Measurements from ENCODE around the gene C19orf44.
"Not testable (repeated sequence)": the region's sequence is repeated elsewhere in the genome, so short reads cannot be mapped to it uniquely, and the experiment has no call there.

The C19orf44 gene

GRCh38 chr19:16495982-16496612, at the start of gene C19orf44, which contains the start of gene CALR3:
C19orf44 (plus strand) TSS chr19:16496394; CDS start chr19:16500793, 4,399 bp downstream.
CALR3 (minus strand) TSS chr19:16496167; CDS start chr19:16496129, 38 bp downstream.
- peak; percentile 92 to 95 for DNase-seq (ENCODE audit: low read depth in 2 of 2)

- no peak for DNase-seq (ENCODE audit: low read depth in 2 of 2)
Observed at GRCh38 chr19:16446724-16447368, 49.3 kb upstream of the C19orf44 start.

- DNase-seq (ENCODE audit: low read depth in 2 of 2): not testable (repeated sequence)
Observed at GRCh38 chr19:16448872-16449271, 47.3 kb upstream of the C19orf44 start.

GRCh38 chr19:16449330-16449961, 46.7 kb upstream of the C19orf44 start:
- no peak for DNase-seq (ENCODE audit: low read depth in 2 of 2)

GRCh38 chr19:16452325-16452724, 43.9 kb upstream of the C19orf44 start:
- DNase-seq (ENCODE audit: low read depth in 2 of 2): no peak

- DNase-seq (ENCODE audit: low read depth in 2 of 2): no peak
Observed at GRCh38 chr19:16454351-16454918, 41.8 kb upstream of the C19orf44 start.

GRCh38 chr19:16455489-16455888, 40.7 kb upstream of the C19orf44 start:
- DNase-seq (ENCODE audit: low read depth in 2 of 2): no peak

GRCh38 chr19:16456652-16457194, 39.5 kb upstream of the C19orf44 start:
- DNase-seq (ENCODE audit: low read depth in 2 of 2): no peak

- no peak for DNase-seq (ENCODE audit: low read depth in 2 of 2)
Observed at GRCh38 chr19:16457195-16457953, 38.8 kb upstream of the C19orf44 start.

GRCh38 chr19:16457954-16458331, 38.3 kb upstream of the C19orf44 start:
- DNase-seq (ENCODE audit: low read depth in 2 of 2): no peak

- no peak for DNase-seq (ENCODE audit: low read depth in 2 of 2)
Observed at GRCh38 chr19:16458391-16459341, 37.5 kb upstream of the C19orf44 start.

- DNase-seq (ENCODE audit: low read depth in 2 of 2): no peak
Observed at GRCh38 chr19:16459680-16460079, 36.5 kb upstream of the C19orf44 start.

- DNase-seq (ENCODE audit: low read depth in 2 of 2): no peak
Observed at GRCh38 chr19:16460454-16460853, 35.7 kb upstream of the C19orf44 start.

GRCh38 chr19:16461630-16462051, 34.6 kb upstream of the C19orf44 start:
- DNase-seq (ENCODE audit: low read depth in 2 of 2): no peak

- DNase-seq (ENCODE audit: low read depth in 2 of 2): no peak
Observed at GRCh38 chr19:16462757-16463250, 33.4 kb upstream of the C19orf44 start.

GRCh38 chr19:16463341-16463990, 32.7 kb upstream of the C19orf44 start:
- DNase-seq (ENCODE audit: low read depth in 2 of 2): no peak

- DNase-seq (ENCODE audit: low read depth in 2 of 2): no peak
Observed at GRCh38 chr19:16463991-16464575, 32.1 kb upstream of the C19orf44 start.

- DNase-seq (ENCODE audit: low read depth in 2 of 2): no peak
Observed at GRCh38 chr19:16465239-16465638, 31.0 kb upstream of the C19orf44 start.

- DNase-seq (ENCODE audit: low read depth in 2 of 2): not testable (repeated sequence)
Observed at GRCh38 chr19:16466802-16467427, 29.3 kb upstream of the C19orf44 start.

Data from activated CD8-positive, alpha-beta memory T cell treated with anti-CD3 and anti-CD28 coated beads for 4 hours (primary cell).